SU-DHL-6 (cell line): ENCODE measurements around the gene PCNX3.

ENCODE experiments used
- H2AFZ ChIP-seq: fragments of 200-600 bp; sonication (generic); 2 replicates; pipeline ENCODE4 v1.6.1; 2014; ENCODE audit warnings: low read depth, mild to moderate bottlenecking, moderate library complexity, mixed read lengths, antibody characterized with exemption, low read length; ENCODE audit not compliant: severe bottlenecking
- H3F3A ChIP-seq: fragments of 200-600 bp; shearing (Covaris generic); 2 replicates; pipeline ENCODE4 v1.6.0; 2016; ENCODE audit warnings: antibody characterized with exemption, mild to moderate bottlenecking; ENCODE audit not compliant: insufficient read depth
- H3K27ac ChIP-seq: fragments of 200-600 bp; sonication (generic); 2 replicates; pipeline ENCODE4 v1.5.1; 2016; ENCODE audit warnings: low read depth, mild to moderate bottlenecking, low read length, moderate library complexity, mixed read lengths
- H3K27me3 ChIP-seq: fragments of 200-600 bp; sonication (generic), shearing (Covaris generic); 2 replicates; pipeline ENCODE4 v1.6.0; 2014; ENCODE audit warnings: mild to moderate bottlenecking, low read length
- H3K36me3 ChIP-seq: fragments of 200-600 bp; sonication (generic); 2 replicates; pipeline ENCODE4 v1.6.1; 2014; ENCODE audit warnings: mild to moderate bottlenecking, low read length, mixed read lengths
- H3K4me2 ChIP-seq: fragments of 300-600, 200-600 bp; shearing (Covaris generic), sonication (generic); 2 replicates; pipeline ENCODE4 v1.6.0; 2014; ENCODE audit warnings: low read length, low read depth, mild to moderate bottlenecking; ENCODE audit not compliant: poor library complexity, severe bottlenecking
- H3K4me3 ChIP-seq: fragments of 200-600 bp; sonication (generic); 2 replicates; pipeline ENCODE4 v1.5.1; 2014; ENCODE audit warnings: antibody characterized with exemption, low read length, mild to moderate bottlenecking, mixed read lengths; ENCODE audit not compliant: insufficient read depth, poor library complexity, severe bottlenecking
- H3K79me2 ChIP-seq: fragments of 200-600 bp; sonication (generic); 2 replicates; pipeline ENCODE4 v1.6.1; 2014; ENCODE audit warnings: mild to moderate bottlenecking, low read length, moderate library complexity; ENCODE audit not compliant: insufficient read depth
- H3K9ac ChIP-seq: fragments of 200-600 bp; sonication (generic); 2 replicates; pipeline ENCODE4 v1.7.0; 2014; ENCODE audit warnings: mild to moderate bottlenecking, low read length
- H3K9me2 ChIP-seq: fragments of 200-600 bp; sonication (generic); replicated peaks from 2 replicates; pipeline ENCODE4 v1.6.1; 2014; ENCODE audit warnings: low read length; ENCODE audit not compliant: insufficient read depth
- H3K9me3 ChIP-seq: fragments of 200-600 bp; sonication (generic); 2 replicates; pipeline ENCODE4 v1.6.1; 2014; ENCODE audit warnings: low read length, mixed read lengths; ENCODE audit not compliant: insufficient read depth
- H4K20me1 ChIP-seq: fragments of 200-600 bp; sonication (generic); 2 replicates; pipeline ENCODE4 v1.6.1; 2014; ENCODE audit warnings: low read depth, mild to moderate bottlenecking, antibody characterized with exemption, low read length, moderate library complexity, mixed read lengths
- EZH2phosphoT487 ChIP-seq: fragments of 200-600 bp; sonication (generic), shearing (Covaris generic); conservative IDR thresholded peaks from 2 replicates; pipeline ENCODE4 v1.6.1; 2018; ENCODE audit warnings: mild to moderate bottlenecking, antibody characterized with exemption, low read length, moderate library complexity, mixed read lengths
- TF ChIP-seq, protein P1 (sequence below): fragments of 200-600 bp; sonication (generic); IDR thresholded peaks from one replicate; pipeline ENCODE4 v1.5.1; 2017; ENCODE audit warnings: antibody characterized with exemption, mild to moderate bottlenecking, low read length, moderate library complexity; ENCODE audit not compliant: insufficient read depth, poor library complexity, severe bottlenecking

Gene PCNX3

DNA sequence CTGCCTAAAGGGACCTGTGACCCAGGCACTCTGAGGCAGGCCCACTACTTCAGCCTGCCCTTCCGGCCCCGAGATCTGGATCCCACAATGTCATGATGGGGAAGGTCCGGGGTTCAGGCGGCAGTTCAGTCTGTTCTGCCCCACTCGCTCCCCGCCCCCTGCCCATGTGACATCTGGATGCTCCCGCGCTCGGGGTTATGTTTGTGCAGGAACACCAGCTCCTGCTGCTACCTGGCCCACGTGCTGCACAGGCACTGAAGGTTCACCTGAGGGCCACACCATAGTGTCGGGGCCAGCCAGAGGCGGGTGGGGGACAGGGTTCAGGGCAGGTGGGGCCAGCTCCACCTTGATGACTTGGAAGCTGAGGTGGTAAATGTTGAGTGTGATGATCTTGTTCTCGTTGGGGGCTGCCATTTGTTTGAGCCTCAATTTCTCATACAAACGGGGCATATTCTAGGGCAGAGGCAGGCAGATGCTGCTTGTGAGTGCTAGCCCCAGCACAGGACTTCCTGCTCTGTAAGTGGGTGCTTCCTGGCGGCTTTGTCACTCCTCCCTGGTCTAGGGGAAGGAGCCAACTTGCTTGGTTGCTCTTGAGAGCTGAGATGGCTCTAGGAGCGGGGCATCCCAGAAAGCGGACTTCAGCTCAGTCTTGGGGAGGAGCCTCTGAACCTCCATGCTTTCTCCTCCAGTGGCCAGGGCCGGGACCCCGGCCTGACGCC, 18.0 kb downstream of the PCNX3 start:
- Histone ChIP-seq H3K27me3 (no peaks in the 10 kb centered on the region), H3K27ac (no peak overlapping the region), H3K4me2 (no peak overlapping the region), H3K9me3 (no peaks in the 10 kb centered on the region), H3K4me3 (no peak overlapping the region), H3K9ac (no peak overlapping the region), H2AFZ (no peak overlapping the region), H4K20me1 (no peaks in the 10 kb centered on the region), H3K9me2 (no peaks in the 10 kb centered on the region), H3F3A (peaks cover 9% of the 10 kb centered on the region), H3K79me2 (no peaks in the 10 kb centered on the region), H3K36me3 (no peaks in the 10 kb centered on the region)
- TF ChIP-seq, protein P1, sequence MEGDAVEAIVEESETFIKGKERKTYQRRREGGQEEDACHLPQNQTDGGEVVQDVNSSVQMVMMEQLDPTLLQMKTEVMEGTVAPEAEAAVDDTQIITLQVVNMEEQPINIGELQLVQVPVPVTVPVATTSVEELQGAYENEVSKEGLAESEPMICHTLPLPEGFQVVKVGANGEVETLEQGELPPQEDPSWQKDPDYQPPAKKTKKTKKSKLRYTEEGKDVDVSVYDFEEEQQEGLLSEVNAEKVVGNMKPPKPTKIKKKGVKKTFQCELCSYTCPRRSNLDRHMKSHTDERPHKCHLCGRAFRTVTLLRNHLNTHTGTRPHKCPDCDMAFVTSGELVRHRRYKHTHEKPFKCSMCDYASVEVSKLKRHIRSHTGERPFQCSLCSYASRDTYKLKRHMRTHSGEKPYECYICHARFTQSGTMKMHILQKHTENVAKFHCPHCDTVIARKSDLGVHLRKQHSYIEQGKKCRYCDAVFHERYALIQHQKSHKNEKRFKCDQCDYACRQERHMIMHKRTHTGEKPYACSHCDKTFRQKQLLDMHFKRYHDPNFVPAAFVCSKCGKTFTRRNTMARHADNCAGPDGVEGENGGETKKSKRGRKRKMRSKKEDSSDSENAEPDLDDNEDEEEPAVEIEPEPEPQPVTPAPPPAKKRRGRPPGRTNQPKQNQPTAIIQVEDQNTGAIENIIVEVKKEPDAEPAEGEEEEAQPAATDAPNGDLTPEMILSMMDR: no peak
- no peak for TF ChIP-seq EZH2phosphoT487

DNA sequence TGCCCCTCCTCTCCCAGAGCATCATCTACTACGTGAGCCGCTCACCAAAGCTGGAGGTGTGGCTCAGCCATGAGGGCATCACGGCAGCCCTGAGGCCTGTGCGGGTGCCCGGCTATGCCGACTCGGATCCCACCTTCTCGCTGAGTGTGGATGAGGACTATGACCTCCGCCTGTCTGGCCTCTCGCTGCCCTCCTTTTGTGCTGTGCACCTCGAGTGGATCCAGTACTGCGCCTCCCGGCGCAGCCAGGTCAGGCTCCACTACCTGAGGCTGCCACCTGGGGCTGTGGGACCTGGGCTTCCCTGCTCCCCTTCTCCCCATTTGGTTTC, 18.5 kb downstream of the PCNX3 start:
- Histone ChIP-seq H3K36me3 (no peaks in the 10 kb centered on the region), H3F3A (peaks cover 14% of the 10 kb centered on the region), H4K20me1 (no peaks in the 10 kb centered on the region), H3K9ac (no peak overlapping the region), H3K27ac (no peak overlapping the region), H3K9me2 (no peaks in the 10 kb centered on the region), H2AFZ (no peak overlapping the region), H3K9me3 (no peaks in the 10 kb centered on the region), H3K4me2 (no peak overlapping the region), H3K4me3 (no peak overlapping the region), H3K27me3 (no peaks in the 10 kb centered on the region), H3K79me2 (no peaks in the 10 kb centered on the region)
- TF ChIP-seq, protein P1: no peak
- no peak for TF ChIP-seq EZH2phosphoT487

DNA sequence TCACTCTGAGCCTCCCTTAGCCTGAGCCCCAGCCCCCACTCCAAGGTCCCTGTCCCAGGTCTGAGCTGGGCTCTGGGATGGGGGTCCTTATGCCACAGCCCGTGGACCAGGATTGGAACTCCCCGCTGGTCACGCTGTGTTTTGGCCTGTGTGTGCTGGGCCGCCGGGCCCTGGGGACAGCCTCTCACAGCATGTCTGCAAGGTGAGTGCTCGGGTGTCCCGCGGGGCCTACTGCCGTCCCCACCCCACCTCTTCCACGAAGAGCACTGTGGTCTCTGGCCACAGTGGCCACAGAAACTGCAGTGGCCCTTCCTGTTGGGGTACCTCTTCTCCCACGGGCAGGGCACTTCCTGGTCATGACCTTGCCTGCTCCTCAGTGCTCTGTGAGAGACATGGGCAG, 18.9 kb downstream of the PCNX3 start:
- Histone ChIP-seq H3K27ac (no peak overlapping the region), H3K9me3 (no peaks in the 10 kb centered on the region), H4K20me1 (no peaks in the 10 kb centered on the region), H3F3A (peaks cover 18% of the 10 kb centered on the region), H2AFZ (no peak overlapping the region), H3K79me2 (no peaks in the 10 kb centered on the region), H3K36me3 (no peaks in the 10 kb centered on the region), H3K9ac (no peak overlapping the region), H3K27me3 (no peaks in the 10 kb centered on the region), H3K9me2 (no peaks in the 10 kb centered on the region), H3K4me3 (no peak overlapping the region), H3K4me2 (no peak overlapping the region)
- TF ChIP-seq, protein P1: no peak
- TF ChIP-seq EZH2phosphoT487: no peak
